ENCODE data around the gene EEF1G. TPM values are rescaled to one million over a fixed set of nuclear protein-coding genes. Genes with fewer than 3 reads are reported as not detected.
"Not testable (repeated sequence)": the region's sequence is repeated elsewhere in the genome, so short reads cannot be mapped to it uniquely, and the experiment has no call there.

EEF1G gene
- total RNA-seq, 6 experiments from 2014 or later: 442 to 450 (median 449) TPM

- Histone ChIP-seq H3K4me1 (peaks cover 0 to 8% (median 4%) of the 10 kb centered on the region in 4 donors), H3K36me3 (peaks cover 0 to 12% (median 3%) of the 10 kb centered on the region in 4 donors), H3K4me3 (peak overlapping the region; percentile 74 to 90 (median 76)), H3K27me3 (no peaks in the 10 kb centered on the region), H3K9me3 (no peaks in the 10 kb centered on the region), H3K27ac (peak overlapping the region; percentile 54 to 76 (median 61))
- TF ChIP-seq POLR2A (IDR thresholded peaks at IDR 0.05): no peak
- no peak for TF ChIP-seq CTCF (IDR thresholded peaks at IDR 0.05)
- intact Hi-C loops (cut with DNase I): no loop called here
- ATAC-seq: no peak
- DNase-seq: no peak
- 13% methylated on average over 8 of the region's 8 CpGs for WGBS (ENCODE audit: insufficient coverage, low coverage, low lambda C conversion rate, missing lambda C conversion rate)
Measured at GRCh38 chr11:62621027-62621566, 47.4 kb upstream of the EEF1G start.

GRCh38 chr11:62616957-62617356, 43.3 kb upstream of the EEF1G start:
- not testable (repeated sequence) for H3K27me3 ChIP-seq, H3K27ac ChIP-seq, H3K36me3 ChIP-seq, DNase-seq, H3K9me3 ChIP-seq, ATAC-seq, H3K4me3 ChIP-seq
- peaks cover 0 to 14% (median 4%) of the 10 kb centered on the region in 4 donors for H3K4me1 ChIP-seq
- intact Hi-C loops (cut with DNase I): loop anchor here in 1 of 2 donors (10.0 kb wide), 1 partner anchor 58 kb away; the partner anchor contains the start of genes LBHD1, UBXN1 and UQCC3
- 100% methylated on average over 4 of the region's 14 CpGs for WGBS (ENCODE audit: insufficient coverage, low coverage, low lambda C conversion rate, missing lambda C conversion rate)

- no peak for TF ChIP-seq CTCF (IDR thresholded peaks at IDR 0.05)
- no peak for TF ChIP-seq POLR2A (IDR thresholded peaks at IDR 0.05)
- H3K27ac ChIP-seq: no peak overlapping the region
- no peaks in the 10 kb centered on the region for H3K9me3 ChIP-seq
- H3K4me3 ChIP-seq: no peak overlapping the region
- H3K36me3 ChIP-seq: no peaks in the 10 kb centered on the region
- ATAC-seq (no peak), DNase-seq (no peak)
- intact Hi-C loops (cut with DNase I): loop anchor here in 1 of 2 donors (10.0 kb wide), 1 partner anchor 59 kb away; the partner anchor contains the start of genes LBHD1, UBXN1 and UQCC3
- WGBS (ENCODE audit: insufficient coverage, low coverage, low lambda C conversion rate, missing lambda C conversion rate): no CpG with 5 or more reads among the region's 7 CpGs
- peaks cover 0 to 18% (median 5%) of the 10 kb centered on the region in 4 donors for H3K4me1 ChIP-seq
- H3K27me3 ChIP-seq: no peaks in the 10 kb centered on the region
Measured at GRCh38 chr11:62615521-62615920, 41.8 kb upstream of the EEF1G start.

GRCh38 chr11:62614275-62614674, 40.6 kb upstream of the EEF1G start:
- 77% methylated on average over 8 of the region's 8 CpGs for WGBS (ENCODE audit: insufficient coverage, low coverage, low lambda C conversion rate, missing lambda C conversion rate)
- DNase-seq (peak in 1 of 3 donors; percentile 49), ATAC-seq (peak in 1 of 4 donors; percentile 12)
- TF ChIP-seq POLR2A (IDR thresholded peaks at IDR 0.05): no peak
- no peak for TF ChIP-seq CTCF (IDR thresholded peaks at IDR 0.05)
- no peaks in the 10 kb centered on the region for H3K27me3 ChIP-seq
- H3K4me3 ChIP-seq: no peak overlapping the region
- H3K36me3 ChIP-seq: no peaks in the 10 kb centered on the region
- intact Hi-C loops (cut with DNase I): loop anchor here in 1 of 2 donors (10.0 kb wide), 1 partner anchor 61 kb away; the partner anchor contains the start of genes LBHD1, UBXN1 and UQCC3
- peaks cover 0 to 17% (median 4%) of the 10 kb centered on the region in 4 donors for H3K4me1 ChIP-seq
- H3K27ac ChIP-seq: no peak overlapping the region
- no peaks in the 10 kb centered on the region for H3K9me3 ChIP-seq

GRCh38 chr11:62613291-62613778, 39.6 kb upstream of the EEF1G start:
- H3K9me3 ChIP-seq: no peaks in the 10 kb centered on the region
- ATAC-seq (peak in 3 of 4 donors; percentile 1 to 8 (median 3)), DNase-seq (no peak)
- no peaks in the 10 kb centered on the region for H3K27me3 ChIP-seq
- peak overlapping the region in 2 of 3 donors; percentile 67 to 78 for H3K4me3 ChIP-seq
- H3K36me3 ChIP-seq: no peaks in the 10 kb centered on the region
- 80% methylated on average over 1 of the region's 15 CpGs for WGBS (ENCODE audit: insufficient coverage, low coverage, low lambda C conversion rate, missing lambda C conversion rate)
- no peak for TF ChIP-seq POLR2A (IDR thresholded peaks at IDR 0.05)
- TF ChIP-seq CTCF (IDR thresholded peaks at IDR 0.05): no peak
- intact Hi-C loops (cut with DNase I): loop anchor here in 1 of 2 donors (10.0 kb wide), 1 partner anchor 61 kb away; the partner anchor contains the start of genes LBHD1, UBXN1 and UQCC3
- H3K27ac ChIP-seq: peak overlapping the region; percentile 75 to 94 (median 90)
- peaks cover 0 to 17% (median 4%) of the 10 kb centered on the region in 4 donors for H3K4me1 ChIP-seq
